NCI-H1105 treated with DMSO at 0.1 percent for 48 hours (cell line): ENCODE measurements around the gene R3HDM2.
"Not testable (repeated sequence)": the region's sequence is repeated elsewhere in the genome, so short reads cannot be mapped to it uniquely, and the experiment has no call there.

Experiments
- DNase-seq: peaks from one replicate; lab custom pipeline; 2025; lab: John Stamatoyannopoulos, UW

Gene R3HDM2

DNA sequence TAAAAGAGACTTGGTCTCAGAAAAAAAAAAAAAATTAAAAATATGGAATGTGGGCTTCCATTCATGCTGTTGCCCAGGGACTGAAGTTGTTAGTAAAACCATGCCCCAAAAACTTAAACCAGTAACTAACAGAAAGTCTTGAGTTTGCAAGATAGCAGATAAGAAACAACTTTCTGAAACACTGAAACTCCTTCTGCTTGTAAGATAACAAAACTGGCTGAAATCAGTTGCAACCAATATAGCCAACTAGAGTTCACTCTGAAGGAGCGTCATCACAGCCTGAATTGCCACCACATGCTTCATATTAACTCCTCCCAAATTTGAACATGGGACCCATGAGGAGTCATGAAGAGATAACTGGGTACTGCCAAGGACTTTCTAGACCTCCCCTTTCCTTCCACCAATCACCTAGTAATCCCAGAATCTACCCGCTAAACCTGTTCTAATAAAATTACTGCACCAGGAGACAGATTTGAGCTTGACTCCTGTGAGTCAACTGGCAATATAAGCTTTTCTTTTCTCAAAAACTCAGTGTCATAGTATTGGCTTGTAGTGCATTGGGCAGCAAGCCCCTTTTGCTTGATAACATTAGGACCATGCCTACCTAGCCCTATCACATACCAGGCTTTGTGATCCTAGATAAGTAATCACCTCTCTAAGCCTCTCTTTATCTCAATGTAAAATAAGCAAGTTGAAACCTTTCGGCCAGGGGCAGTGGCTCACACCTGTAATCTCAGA lies 53.6 kb downstream of the R3HDM2 start:
- DNase-seq = no peak

DNA sequence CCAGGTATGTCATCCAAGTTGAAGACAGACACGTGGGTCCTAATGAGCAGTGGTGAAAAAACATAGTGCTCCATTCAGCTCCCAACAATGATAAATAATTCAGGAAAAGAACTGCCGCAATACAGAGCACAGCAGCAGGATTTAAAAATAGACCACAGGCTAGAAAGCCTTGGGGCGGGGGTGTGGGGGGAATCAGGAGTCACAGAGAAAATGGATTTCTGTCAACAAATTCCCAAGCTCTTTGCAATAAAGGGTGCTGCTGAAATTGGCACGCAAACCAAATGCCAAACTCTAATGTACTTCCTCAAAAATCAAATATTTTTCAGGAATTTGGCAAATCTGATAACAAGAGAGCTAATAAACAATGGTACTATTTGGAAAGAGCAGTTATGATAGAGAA lies 58.6 kb downstream of the R3HDM2 start:
- no peak for DNase-seq

DNA sequence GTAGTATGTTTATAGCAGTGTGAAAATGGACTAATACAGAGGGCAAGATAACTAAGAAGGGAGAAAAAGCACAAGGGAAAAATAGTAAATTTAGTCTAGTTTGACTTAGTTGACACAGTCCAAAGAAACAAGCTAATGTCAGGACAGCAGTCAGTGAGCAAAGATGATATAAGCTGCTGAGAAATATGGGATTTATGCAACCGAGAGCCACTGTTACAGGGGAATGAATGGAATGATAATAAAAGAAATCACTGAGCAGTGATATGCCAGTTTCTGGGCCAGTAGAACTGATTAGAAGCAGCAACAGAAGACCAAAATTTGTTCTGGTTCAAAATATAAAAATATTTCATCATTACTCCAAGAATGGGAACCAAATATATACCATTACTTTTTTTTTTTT lies 60.1 kb downstream of the R3HDM2 start:
- no peak for DNase-seq

DNA sequence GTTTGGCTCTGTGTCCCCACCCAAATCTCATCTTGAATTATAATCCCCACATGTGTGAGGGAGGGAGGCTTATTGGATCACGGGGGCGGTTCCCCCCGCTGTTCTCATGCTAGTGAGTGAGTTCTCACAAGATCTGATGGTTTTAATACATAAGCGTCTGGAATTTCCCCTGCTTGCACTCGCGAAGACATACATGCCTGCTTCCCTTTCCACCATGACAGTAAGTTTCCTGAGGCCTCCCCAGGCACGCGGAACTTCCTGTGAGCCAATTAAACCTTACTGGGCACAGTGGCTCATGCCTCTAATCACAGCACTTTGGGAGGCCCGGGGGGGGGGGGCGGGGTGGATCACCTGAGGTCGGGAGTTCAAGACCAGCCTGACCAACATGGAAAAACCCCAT lies 60.8 kb downstream of the R3HDM2 start:
- no peak for DNase-seq

DNA sequence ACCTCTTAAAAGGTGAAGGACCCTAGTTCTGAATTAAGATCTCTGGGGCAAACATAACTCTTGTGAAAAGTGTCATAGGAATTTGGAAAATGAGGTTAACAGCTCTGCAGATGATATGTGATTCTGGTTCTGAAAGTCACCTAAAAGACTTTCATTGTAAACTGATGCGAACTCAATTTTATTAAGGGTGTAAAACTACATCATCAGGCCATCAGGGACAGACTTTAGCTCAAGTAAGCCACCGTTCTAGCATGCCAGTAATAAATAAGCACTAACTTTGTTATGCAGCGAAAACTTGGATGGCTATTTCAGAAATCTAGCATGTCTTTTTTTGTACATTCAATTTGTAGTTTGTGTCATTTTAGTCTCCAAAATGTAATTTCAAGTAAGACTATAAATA lies 61.6 kb downstream of the R3HDM2 start:
- no peak for DNase-seq

DNA sequence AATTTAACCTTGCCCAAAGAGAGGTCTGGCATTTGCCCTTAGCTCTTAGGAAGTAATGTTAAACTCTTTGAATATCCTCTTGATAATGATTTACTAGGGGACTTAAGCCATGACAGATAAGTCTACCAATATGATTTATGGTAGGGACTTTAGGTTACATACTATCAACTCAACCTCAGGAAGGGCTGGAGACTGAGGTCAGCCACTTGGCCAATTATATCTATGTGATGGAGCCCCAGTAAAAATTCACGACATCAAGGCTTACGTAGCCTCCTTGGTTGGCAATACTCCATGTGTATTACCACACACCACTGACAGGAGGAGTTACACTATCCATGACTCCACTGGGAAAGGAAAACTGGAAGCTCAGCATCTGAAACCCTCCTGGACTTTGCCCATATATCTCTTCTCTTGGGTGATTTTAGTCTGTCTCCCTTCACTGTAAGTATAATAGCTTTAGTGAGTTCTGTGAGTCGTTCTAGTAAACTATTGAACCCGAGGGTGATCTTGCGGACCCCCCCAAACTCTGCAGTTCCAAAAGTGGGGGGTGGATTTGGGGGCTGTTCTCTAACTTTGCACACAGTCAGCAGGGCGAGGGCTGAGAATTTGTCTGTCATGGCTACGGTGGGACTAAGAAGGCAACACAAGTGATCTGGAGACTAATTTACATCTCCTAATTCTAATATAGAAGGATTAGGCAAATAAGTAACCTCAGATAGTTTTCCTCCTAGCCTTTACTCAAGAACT lies 62.3 kb downstream of the R3HDM2 start:
- DNase-seq = no peak

DNA sequence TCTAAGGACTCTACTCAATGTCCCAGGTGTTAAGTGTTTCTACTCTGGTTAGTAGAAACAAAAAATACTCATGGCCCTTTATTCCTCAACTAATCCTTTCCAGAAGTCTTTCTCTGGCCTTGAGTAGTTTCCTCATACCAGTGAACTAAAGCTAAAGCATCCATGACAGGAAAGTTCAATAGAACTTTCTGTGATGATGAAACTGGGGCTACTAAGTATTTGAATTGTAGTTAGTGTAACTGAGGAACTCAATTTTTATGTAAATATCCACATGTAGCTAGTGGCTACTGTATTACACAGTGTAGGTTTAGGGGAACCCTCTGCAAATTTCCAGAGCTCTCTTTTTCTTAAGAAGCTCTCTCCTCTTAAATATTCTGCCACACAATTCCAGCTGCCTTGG lies 63.7 kb downstream of the R3HDM2 start:
- DNase-seq = no peak

DNA sequence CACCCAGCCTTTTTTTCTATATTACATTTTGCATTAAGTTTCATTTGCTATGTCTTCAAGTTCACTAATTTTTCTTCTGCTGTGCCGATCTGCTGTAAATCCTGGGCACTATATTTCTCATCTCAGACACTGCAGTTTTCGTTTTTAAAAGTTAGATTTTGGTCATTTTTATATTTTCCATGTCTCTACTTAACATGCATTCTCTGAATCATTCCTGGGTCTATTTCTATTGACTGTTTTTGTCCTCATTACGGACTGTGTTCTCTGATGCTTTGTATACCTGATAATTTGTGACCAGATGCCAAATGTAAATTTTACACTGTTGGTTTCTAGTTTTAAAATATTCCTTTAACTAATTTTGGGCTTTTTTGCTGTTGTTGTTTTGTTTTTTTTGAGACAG lies 64.5 kb downstream of the R3HDM2 start:
- no peak for DNase-seq

DNA sequence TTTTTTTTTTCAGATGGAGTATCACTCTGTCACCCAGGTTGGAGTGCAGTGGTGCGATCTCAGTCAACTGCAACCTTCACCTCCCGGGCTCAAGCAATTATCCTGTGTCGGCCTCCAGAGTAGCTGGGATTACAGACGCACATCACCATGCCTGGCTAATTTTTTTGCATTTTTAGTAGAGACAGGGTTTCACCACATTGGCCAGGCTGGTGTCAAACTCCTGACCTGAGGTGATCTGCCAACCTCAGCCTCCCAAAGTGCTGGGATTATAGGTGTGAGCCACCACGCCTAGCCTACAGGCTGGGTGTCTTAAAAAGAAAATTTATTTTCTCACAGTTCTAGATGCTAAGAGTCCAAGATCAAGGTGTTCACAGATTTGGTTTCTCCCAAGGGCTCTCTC lies 66.7 kb downstream of the R3HDM2 start:
- DNase-seq = not testable (repeated sequence)

DNA sequence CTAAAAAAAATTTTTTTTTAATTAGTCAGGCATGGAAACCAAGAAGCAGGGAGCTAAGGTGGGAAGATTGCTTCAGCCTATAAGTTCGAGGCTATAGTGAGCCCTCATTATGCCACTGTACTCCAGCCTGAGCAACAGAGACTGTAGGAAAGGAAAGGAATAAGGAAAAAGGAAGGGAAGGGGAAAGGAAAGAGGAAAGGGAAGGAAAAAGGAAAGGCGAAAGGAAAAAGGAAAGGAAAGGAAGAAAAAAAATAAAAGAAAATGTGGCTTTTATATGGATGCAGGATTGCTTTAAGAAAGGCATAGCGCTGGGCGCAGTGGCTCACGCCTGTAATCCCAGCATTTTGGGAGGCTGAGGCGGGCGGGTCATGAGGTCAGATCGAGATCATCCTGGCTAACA lies 70.4 kb downstream of the R3HDM2 start:
- DNase-seq = no peak

DNA sequence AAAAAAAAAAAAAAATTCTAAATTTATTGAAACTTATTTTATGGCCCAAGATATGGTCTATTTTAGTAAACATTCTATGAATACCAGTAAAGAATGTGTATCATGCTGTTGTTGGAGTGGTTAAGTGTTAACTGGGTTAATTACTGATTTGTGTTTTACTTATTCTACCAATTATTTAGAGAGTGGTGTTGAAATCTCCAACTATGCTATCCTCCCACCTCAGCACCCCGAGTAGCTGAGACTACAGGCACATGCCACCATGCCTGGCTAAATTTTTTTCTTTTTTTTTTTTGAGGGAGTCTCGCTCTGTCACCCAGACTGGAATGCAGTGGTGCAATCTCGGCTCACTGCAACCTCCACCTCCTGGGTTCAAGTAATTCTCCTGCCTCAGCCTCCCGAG lies 72.2 kb downstream of the R3HDM2 start:
- DNase-seq = no peak

DNA sequence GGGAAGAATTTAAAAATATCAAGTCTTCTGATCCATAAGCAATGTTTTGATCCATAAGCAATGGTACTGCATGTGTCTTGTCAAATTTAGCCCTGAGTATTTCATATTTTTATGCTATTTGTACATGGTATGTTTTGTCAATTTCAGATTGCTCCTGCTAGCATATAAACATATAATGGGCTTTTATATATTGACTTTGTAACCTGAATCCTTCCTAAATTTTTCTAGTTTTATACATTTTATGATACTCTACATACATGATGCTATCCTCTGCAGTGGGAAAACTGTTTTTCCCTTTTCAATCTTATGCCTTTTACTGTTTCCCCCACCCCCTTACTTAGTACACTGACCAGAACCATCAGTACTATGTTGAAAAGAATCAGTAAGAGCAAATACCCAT lies 75.1 kb downstream of the R3HDM2 start:
- DNase-seq = no peak

DNA sequence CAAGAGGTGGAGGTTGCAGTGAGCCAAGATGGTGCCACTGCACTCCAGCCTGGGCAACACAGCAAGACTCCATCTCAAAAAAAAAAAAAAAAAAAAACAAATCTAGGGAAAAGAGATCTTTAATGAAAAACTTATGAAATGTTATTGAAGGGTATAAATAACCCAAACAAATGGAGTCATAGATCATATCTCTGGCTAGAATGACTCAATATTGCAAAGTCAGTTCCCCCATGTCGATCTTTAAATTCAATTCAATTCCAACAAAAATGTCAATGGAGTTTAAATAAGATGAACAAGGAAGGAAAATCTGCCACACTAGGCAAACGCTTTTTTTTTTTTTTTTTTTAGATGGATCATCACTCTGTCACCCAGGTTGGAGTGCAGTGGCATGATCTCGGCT lies 78.7 kb downstream of the R3HDM2 start:
- DNase-seq = no peak

DNA sequence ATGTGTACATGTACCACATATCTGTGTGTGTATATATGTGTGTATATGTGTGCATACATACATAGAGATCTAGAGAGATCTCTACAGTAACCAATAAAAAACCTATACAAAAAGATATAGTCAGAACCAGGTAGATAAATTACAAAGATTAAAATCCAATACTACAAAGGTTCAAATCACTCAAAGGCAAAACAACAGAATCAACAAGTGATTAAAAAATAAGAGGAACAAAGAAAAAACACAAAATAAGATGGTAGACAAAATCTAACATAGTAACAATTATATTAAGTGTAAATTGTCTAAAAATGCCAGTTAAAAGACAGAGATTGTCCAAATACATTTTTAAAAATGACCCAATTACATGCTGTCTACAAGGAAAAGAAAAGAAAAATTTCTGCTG lies 83.6 kb downstream of the R3HDM2 start:
- DNase-seq = no peak

DNA sequence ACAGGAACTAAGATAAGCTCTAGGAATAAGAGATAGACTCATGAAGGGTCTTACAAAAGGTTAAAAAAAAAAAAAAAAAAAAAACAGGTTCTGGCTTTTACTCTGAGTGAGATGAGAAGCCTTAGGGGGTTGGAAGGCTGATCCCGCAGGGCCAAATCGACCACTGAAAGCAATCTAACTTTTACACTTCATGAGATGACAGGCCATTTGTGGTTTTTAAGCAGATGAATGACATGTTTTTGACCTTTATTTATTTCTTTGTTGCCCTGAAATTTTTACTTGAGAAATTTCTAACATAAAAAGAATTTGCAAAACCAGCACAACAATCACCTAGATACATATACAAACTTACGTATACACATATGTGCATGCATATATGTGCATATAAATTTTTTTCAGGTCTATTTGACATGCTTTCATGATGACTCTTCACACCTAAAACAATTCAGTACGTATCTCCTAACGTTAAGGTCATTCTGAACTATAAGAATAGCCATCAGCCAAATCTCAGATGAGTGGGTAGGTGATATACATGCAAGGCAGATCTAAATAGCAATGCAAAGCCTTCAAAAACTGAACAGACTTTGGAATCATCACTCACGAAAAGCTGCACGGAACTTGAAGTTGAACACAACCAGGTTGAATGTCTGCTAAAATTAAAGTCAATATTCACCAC lies 87.0 kb downstream of the R3HDM2 start:
- DNase-seq = no peak

DNA sequence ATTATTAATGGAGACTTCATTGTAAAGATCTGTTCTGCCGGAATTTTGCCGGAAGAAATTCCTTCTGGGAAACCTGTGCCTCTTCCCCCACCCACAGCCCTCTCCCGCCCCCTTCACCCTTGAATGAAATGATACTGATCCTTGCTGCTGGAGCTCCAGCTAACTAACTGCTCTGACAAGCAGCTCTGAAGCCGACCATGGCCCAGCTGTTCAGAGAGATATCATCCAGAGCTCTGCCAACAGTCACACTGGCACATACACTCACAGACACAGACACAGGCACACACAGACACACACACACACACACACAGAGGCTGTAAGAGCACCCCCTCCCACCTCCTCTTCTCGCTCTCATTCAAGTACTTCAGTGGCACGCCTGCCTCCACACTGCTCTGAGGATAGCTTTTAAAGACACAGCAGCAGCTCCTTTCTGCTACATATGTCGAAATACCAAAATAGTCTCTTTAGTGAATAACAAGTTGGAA lies 88.6 kb downstream of the R3HDM2 start:
- DNase-seq = no peak

DNA sequence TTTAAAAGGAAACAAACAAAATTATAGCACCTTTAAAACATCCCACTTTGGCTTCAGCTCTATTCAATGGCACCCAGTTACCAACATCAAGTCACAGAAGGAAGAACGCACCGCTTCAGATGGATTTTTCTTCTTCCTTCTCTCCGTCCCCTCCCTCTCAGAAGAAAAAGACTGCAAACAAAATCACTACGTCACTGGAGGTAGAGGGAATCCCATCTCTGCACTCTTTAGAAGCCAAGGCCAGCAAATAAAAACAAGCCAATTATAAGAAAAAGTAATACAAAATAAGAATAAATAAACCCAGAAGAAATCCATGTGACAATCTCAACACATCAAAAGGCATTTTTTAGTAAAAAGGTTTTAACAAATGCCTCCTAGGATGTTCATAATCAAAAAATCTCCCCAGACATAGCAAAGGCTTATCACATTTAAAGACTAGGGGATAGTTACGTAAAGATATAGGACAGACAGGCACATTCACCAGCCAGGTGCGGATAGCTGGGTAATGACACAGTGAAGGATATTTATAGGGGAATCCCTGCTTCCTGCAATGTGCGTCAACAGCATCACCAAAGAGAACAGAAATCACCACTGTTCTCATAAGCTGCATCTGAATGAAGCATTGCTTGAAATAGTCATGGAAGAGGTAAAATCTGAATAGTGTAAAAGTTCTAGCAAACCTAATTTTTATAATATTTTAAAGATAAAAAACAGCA lies 89.4 kb downstream of the R3HDM2 start:
- no peak for DNase-seq

DNA sequence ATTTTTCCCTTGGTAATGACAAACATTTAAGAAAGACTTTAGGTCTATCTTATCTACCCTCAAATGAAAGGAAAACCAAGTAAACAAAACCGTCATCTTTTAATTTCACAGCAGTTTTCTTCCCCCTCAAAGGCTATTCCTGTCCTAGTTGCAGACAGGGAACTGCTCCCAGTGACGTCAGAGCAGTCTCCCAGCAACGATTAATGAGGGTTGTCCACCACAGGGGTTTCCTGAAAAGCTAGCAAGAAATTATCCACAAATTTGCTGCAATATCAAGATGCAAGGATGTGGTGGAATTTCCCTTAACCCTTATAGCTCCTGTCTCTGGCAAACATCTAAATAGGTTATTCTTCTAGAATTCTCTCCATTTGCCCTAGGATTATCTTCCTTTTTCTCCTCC lies 90.7 kb downstream of the R3HDM2 start:
- no peak for DNase-seq

DNA sequence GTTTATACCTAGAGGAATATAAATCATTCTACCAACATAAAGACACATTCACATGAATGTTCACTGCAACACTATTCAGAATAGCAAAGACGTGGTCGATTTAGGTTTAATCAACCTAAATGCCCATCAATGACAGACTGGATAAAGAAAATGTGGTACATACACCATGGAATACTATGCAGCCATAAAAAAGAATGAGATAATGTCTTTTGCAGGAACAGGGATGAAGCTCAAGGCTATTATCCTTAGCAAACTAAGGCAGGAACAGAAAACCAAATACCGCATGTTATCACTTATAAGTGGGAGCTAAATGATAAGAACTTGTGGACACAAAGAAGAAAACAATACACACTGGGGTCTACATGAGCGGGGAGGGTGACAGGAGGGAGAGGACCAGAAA lies 94.5 kb downstream of the R3HDM2 start:
- DNase-seq = not testable (repeated sequence)

DNA sequence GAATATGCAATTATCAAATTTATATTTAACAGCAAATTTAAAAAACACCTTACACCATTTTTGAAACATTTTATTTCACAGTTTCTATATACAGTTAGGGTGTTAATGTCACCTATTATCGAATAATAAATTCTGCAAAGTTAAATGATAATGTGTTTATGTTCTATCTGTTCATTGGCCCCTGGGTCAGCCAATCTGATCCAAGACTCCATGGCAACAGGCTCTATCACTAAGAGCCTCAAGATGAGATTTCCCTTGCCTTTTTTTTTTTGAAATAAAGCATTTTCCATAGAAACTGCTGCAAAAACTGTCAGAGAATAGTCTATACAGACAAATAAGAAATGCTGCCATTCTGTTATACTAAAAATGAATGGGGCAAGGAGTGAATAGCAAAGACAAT lies 96.6 kb downstream of the R3HDM2 start:
- DNase-seq = no peak

DNA sequence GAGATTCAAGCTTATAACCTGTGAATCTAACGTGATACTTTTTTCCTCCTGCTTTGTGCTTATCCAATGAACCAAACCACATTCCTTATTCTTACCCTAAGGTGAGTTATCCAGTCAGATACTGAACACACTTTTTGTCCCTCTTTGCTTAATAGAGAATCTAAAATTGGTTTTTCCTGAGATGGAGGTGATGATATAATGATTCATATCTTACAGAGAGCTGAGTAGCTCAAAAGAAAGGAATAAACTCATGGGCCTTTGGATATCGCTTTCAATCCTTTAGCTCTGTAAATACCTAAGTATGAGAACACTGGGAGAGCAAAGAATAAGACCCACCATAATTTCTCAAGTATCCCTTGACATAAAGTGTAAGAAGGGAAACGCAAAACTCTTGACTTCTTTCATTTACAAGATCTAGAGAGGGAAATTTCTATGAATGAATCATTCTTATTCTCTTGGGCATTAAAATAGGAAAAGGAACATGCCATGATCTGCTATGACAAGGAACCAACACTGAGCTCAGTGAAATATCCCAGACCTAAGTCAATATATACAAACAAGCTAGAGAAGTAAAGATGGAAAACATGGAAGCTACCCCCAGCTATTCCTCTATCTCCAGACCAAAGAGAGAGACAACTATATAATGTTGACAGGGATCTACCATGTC lies 98.1 kb downstream of the R3HDM2 start:
- no peak for DNase-seq

DNA sequence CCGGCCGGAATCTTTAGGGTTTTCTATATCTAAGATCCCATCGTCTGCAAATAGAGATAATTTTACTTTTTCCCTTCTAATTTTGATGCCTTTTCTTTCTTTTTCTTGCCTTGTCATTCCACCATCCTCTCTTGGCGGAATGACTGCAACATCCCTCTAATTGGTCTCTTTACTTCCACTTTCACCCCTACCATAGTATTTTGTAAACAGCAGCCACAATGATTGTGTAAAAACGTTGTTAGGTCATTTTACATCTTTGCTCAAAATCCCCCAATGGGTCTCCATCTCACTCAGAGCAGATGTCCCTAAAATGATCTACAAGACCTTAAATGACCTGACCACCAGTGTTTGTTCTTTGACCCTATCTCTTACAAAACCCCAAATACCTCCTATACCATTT lies 99.9 kb downstream of the R3HDM2 start:
- no peak for DNase-seq
